Cardiac fibroblast (primary cell): ENCODE measurements around the gene CLPTM1L.
"Not testable (repeated sequence)": the region's sequence is repeated elsewhere in the genome, so short reads cannot be mapped to it uniquely, and the experiment has no call there.

Experiments used
- DNase-seq, 2 donors: peaks; one replicate each; pipeline versions ENCODE4 v3.0.0 to v3.0.0-alpha.2; 2010; ENCODE audit warnings: low read depth in 2 of 2
- H3K4me3 ChIP-seq, 2 donors: replicated peaks in 1 of 2; 1 replicate in 1 of 2; 2 replicates in 1 of 2; pipeline ENCODE4 v1.5.1; 2011; ENCODE audit warnings: low read depth in 2 of 2, low read length in 2 of 2, mild to moderate bottlenecking in 2 of 2, moderate library complexity in 1 of 2
- TF ChIP-seq, protein P1 (sequence below): IDR thresholded peaks from one replicate; pipeline ENCODE4 v1.5.1; 2011; ENCODE audit warnings: low read depth, mild to moderate bottlenecking, low read length, inconsistent platforms

The CLPTM1L gene

GRCh38 chr5:1334831-1335539, 9.9 kb downstream of the CLPTM1L start:
- DNase-seq, result no peak
- H3K4me3 ChIP-seq, result no peak overlapping the region
- TF ChIP-seq, protein P1, sequence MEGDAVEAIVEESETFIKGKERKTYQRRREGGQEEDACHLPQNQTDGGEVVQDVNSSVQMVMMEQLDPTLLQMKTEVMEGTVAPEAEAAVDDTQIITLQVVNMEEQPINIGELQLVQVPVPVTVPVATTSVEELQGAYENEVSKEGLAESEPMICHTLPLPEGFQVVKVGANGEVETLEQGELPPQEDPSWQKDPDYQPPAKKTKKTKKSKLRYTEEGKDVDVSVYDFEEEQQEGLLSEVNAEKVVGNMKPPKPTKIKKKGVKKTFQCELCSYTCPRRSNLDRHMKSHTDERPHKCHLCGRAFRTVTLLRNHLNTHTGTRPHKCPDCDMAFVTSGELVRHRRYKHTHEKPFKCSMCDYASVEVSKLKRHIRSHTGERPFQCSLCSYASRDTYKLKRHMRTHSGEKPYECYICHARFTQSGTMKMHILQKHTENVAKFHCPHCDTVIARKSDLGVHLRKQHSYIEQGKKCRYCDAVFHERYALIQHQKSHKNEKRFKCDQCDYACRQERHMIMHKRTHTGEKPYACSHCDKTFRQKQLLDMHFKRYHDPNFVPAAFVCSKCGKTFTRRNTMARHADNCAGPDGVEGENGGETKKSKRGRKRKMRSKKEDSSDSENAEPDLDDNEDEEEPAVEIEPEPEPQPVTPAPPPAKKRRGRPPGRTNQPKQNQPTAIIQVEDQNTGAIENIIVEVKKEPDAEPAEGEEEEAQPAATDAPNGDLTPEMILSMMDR, result no peak

DNA sequence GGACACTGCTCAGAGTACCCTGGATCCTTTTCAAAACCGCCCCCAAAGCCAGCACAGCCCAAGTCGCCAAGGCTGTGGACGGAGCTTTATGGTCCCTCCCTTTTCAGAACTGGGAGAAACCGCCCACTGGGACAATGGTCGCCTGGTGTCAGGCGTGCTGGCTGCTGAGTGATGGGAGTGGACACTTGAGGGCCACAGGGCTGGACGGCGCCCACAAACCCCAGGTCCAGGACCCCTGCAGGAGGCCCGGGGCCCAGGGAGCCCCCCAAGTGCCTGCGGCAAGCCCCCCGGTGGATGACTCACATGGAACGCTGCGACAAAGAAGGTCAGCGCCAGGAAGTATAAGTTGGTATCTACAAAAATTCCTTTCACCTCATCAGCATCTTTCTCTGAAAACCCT, 10.9 kb downstream of the CLPTM1L start:
- TF ChIP-seq, protein P1, result no peak
- no peak overlapping the region for H3K4me3 ChIP-seq
- no peak for DNase-seq

GRCh38 chr5:1333286-1333685, 11.6 kb downstream of the CLPTM1L start:
- DNase-seq, H3K4me3 ChIP-seq: not testable (repeated sequence)

DNA sequence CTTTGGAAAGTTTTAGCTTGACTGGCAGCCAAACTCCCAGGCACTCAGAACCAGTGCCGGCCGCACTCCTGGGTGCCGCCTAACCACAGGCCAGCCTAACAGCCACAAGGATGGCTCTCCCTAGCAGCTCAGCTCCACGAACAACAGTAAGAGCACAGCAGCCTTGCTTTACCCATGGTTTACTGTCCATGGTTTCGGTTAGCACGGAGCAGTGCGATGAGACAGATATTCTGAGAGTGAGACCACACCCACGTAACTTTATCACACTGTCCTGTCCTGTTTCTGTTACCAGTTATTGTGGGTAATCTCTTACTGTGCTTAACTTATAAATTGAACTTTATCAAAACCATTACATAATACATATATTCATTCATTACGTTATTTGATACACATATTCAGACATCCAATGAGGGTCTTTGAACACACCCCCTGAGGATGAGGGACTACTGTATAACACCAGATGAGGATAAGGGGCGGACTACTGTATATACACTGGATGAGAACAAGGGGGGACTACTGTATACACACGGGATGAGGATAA, 12.4 kb downstream of the CLPTM1L start:
- H3K4me3 ChIP-seq, result no peak overlapping the region
- TF ChIP-seq, protein P1, result no peak
- no peak for DNase-seq

- no peak overlapping the region for H3K4me3 ChIP-seq
- no peak for DNase-seq
- TF ChIP-seq, protein P1, result no peak
Measured at GRCh38 chr5:1331861-1332405, 13.0 kb downstream of the CLPTM1L start.

- TF ChIP-seq, protein P1, result no peak
Measured at GRCh38 chr5:1330847-1331831, 13.8 kb downstream of the CLPTM1L start.

More at GRCh38 chr5:1330847-1331831, 13.8 kb downstream of the CLPTM1L start:
- no peak for DNase-seq
- no peak overlapping the region for H3K4me3 ChIP-seq
